C4-2B (cell line): ENCODE measurements around the gene MTFR1L.

Experiments used
- H3K27ac ChIP-seq: fragments of 450-650 bp; 2 replicates; pipeline ENCODE4 v1.5.1; 2017
- ZFX ChIP-seq: fragments of 450-650 bp; IDR thresholded peaks from 2 replicates; pipeline ENCODE4 v1.6.1; 2017
- TF ChIP-seq, protein P1 (sequence below): fragments of 450-650 bp; conservative IDR thresholded peaks from 2 replicates; pipeline ENCODE4 v1.5.1; 2017; ENCODE audit warnings: mild to moderate bottlenecking

The MTFR1L gene

DNA sequence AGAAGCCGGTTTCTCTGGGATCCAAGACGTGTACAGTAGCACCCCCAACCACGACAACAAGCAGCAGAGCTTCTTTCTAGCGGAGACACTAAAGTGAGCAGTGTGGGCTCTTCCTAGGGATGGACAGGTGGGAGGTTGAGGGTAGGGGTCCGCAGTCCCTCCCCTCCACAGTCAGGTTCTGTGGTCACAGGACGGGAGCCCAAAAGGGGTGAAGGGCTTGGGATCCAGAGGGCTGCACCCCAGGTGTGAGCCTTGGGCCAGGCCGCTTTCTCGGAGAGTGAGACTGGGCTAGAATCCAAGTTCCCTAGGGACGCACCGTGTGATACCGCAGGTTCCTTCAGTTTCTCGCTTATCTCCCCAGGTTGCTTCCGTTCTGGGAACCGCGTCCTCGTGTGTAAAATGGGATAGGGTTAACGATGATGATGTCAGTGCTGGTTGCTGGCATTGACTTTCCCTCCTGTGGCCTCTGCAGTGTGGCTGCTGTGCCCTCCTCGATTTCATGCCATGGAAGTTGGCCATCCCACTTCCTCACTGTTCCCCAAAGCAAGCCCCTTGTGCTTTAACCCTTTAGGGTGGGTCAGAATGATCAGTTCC, 37.0 kb upstream of the MTFR1L start:
- no peak overlapping the region for H3K27ac ChIP-seq
- TF ChIP-seq ZFX: no peak
- TF ChIP-seq, protein P1, sequence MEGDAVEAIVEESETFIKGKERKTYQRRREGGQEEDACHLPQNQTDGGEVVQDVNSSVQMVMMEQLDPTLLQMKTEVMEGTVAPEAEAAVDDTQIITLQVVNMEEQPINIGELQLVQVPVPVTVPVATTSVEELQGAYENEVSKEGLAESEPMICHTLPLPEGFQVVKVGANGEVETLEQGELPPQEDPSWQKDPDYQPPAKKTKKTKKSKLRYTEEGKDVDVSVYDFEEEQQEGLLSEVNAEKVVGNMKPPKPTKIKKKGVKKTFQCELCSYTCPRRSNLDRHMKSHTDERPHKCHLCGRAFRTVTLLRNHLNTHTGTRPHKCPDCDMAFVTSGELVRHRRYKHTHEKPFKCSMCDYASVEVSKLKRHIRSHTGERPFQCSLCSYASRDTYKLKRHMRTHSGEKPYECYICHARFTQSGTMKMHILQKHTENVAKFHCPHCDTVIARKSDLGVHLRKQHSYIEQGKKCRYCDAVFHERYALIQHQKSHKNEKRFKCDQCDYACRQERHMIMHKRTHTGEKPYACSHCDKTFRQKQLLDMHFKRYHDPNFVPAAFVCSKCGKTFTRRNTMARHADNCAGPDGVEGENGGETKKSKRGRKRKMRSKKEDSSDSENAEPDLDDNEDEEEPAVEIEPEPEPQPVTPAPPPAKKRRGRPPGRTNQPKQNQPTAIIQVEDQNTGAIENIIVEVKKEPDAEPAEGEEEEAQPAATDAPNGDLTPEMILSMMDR: no peak

DNA sequence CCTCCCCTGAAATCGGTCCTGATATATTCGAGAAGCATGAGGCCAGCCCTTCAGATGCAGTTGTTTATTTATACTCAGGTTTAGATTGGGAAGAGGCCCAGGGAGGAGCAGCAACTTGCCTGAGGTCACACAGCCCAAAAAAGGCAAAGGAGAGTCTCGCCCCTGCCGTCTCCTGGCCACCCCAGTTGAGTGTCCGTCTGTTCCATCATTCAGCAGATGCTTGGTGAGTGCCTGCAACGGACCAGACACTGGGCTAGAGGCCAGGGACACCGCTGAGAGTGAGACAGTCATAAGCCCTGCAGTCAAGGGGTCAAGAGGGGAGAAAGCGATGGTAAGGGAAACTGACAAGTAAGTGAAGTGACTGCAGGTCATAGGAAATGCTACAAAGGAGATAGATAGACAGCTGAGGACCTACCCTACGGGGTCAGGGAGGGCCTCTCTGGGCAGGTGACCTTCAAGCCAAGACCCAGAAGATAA, 35.1 kb upstream of the MTFR1L start:
- TF ChIP-seq ZFX: no peak
- TF ChIP-seq, protein P1: no peak
- no peak overlapping the region for H3K27ac ChIP-seq

DNA sequence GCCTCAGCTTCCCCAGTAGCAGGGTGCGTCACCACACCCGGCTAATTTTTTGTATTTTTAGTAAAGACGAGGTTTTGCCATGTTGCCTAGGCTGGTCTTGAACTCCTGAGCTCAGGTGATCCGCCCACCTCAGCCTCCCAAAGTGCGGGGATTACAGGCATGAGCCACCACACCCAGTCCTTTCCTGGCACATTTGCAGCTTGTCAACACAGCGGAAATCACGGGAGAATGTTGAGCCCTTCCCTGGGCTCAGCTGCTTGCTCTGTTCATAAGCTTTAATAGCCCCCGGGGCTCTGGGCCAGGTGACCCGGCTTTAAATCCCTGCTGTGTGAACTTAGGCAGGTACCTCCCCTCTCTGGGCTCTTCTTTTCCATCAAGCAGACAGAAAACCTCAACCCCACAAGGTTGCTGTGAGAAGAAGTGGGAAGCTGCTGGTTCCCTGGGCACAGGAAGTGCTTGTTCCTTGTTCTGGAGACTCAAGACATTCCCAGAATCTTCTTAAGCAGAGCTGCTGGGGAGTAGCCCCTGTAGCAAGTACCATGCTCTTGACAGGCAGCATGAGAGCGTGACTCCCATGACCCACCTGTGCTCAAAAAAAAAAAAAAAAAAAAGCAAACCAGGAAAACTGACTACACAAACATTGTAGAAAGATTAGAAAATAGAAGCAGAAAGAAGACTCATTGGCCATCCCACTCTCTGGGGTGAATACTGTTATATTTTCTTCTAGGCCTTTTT, 34.3 kb upstream of the MTFR1L start:
- H3K27ac ChIP-seq: no peak overlapping the region
- TF ChIP-seq ZFX: no peak
- TF ChIP-seq, protein P1: no peak

DNA sequence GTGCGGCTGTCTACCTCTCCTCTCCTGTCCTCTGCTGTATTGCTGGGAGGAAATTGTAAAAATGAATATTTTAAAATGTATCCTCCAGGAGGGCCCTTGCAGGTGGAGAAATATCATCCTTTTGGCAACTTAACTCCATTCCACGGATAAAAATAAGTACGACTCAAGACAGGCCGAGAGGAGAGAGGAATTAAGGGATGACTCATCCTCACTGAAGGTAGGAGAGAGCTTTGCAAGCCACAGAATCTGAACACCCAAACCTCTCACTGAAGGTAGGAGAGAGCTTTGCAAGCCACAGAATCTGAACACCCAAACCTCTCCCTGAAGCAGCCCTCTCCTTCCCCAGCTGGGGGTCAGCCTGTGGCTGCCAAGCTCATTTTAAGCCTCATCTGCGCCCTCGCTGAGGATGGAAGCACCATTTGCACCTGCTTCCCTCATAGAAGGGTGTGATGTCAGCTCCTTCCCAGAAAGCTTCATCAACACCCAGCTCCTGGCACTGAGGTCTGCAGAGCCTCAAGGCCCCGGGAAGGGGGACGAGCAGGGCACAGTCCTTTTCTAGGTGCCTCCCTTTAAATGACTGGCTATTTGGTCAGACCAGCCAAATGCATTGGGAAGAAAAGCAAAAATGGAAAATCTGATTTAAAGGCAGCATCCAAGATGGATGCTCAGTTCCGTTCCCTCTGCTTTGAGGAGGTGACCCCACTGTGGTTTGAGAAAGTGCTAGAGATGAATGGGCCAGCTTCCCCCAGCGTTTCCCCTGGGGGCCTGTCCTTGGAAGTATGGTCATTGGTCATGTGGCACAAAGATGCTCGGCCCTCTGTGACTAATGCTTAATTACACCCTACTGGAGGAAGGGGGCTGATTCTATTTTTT, 32.6 kb upstream of the MTFR1L start:
- no peak overlapping the region for H3K27ac ChIP-seq
- TF ChIP-seq, protein P1: no peak
- TF ChIP-seq ZFX: no peak

DNA sequence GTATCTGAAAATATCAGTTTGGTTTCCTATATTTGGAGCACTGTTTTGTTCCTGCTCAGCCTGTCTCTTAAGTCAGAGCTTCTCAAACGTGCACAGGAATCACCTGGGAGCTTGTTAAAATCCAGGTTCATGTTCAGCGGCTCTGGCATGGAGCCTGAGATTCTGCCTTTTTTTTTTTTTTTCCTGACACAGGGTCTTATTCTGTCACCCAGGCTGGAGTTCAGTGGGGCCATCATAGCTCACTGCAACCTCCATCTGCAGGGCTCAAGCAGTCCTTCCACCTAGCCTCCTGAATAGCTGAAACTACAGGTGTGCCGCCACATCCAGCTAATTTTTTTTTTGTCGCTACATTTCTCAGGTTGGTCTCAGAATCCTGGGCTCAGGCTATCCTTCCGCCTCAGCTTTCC, 32.0 kb upstream of the MTFR1L start:
- TF ChIP-seq ZFX: no peak
- TF ChIP-seq, protein P1: no peak
- no peak overlapping the region for H3K27ac ChIP-seq

DNA sequence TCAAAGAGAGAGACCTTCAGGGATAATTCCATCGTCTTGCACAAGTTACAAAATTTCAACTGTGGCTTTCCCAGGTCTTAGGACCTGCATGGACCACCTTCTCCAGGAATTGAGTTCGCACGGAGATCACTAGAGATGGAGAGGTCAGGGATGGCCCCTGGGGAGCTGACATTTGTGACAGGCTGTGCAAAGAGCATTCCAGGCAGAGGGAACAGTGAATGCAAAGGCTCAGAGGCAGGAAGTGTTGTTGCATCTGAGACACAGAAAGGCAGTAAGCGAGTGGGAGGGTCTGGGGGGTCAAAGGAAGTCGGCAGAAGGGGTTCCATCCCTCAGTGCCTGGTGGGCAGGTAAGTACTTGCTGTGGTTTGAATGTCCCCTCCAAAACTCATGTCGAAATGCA, 29.3 kb upstream of the MTFR1L start:
- no peak overlapping the region for H3K27ac ChIP-seq
- TF ChIP-seq, protein P1: no peak

DNA sequence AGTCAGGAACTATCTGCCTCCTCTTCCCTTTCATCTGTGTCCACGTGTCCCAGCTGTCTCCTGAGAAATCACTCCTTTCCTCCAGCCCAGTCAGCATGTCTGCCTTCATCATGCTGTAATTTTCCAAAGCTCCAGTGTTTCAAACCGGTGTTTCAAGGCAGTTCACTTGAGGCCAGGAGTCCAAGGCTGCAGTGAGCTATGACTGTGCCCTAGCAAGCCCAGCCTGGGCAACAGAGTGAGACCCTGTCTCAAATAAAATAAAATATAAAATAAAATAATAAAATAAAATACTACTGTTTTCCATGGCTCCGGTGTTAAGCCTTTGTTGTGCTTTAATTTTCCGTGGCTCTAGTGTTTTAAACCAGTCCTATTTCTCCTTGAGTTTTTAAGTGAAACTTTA, 27.6 kb upstream of the MTFR1L start:
- no peak overlapping the region for H3K27ac ChIP-seq
- TF ChIP-seq ZFX: no peak
- TF ChIP-seq, protein P1: no peak
